GM23338 (cell line): Measurements from ENCODE around the gene ENTPD7. TPM values are rescaled to one million over a fixed set of nuclear protein-coding genes. Genes with fewer than 3 reads are reported as not detected.

Experiments used
- ATAC-seq: fragments of 200-7000 bp; cut with Tn5 transposase; 3 replicates; pipeline ENCODE4 v1.9.1; 2020
- DNase-seq: peaks from one replicate; pipeline ENCODE4 v3.0.0-alpha.2; 2015; ENCODE audit warnings: low spot score
- H2AFZ ChIP-seq: fragments of 200-600 bp; sonication (generic); 2 replicates; pipeline ENCODE4 v1.8.0; 2016; ENCODE audit warnings: antibody characterized with exemption, mild to moderate bottlenecking, moderate library complexity
- H3F3A ChIP-seq: fragments of 200-600 bp; sonication (generic); replicated peaks from 2 replicates; pipeline ENCODE4 v1.8.0; 2017; ENCODE audit warnings: antibody characterized with exemption, mixed run types, low read depth
- H3K27ac ChIP-seq: fragments of 200-600 bp; sonication (generic); 2 replicates; pipeline ENCODE4 v1.6.1; 2016; ENCODE audit warnings: low read depth
- H3K27me3 ChIP-seq: fragments of 200-600 bp; sonication (generic); 2 replicates; pipeline ENCODE4 v1.8.0; 2016; ENCODE audit warnings: mild to moderate bottlenecking, mixed run types, moderate library complexity; ENCODE audit not compliant: insufficient read depth
- H3K36me3 ChIP-seq: fragments of 200-600 bp; sonication (generic); 2 replicates; pipeline ENCODE4 v1.8.0; 2016; ENCODE audit warnings: mild to moderate bottlenecking; ENCODE audit not compliant: insufficient read depth
- H3K4me1 ChIP-seq: fragments of 200-600 bp; sonication (generic); 2 replicates; pipeline ENCODE4 v1.8.0; 2016; ENCODE audit warnings: mild to moderate bottlenecking, moderate library complexity; ENCODE audit not compliant: insufficient read depth
- H3K4me2 ChIP-seq: fragments of 200-600 bp; sonication (generic); 2 replicates; pipeline ENCODE4 v1.7.1; 2017; ENCODE audit warnings: mixed run types
- H3K4me3 ChIP-seq: fragments of 200-600 bp; sonication (generic); 2 replicates; pipeline ENCODE4 v1.6.1; 2016; ENCODE audit warnings: mixed run types
- H3K79me2 ChIP-seq: fragments of 200-600 bp; sonication (generic); replicated peaks from 2 replicates; pipeline ENCODE4 v1.8.0; 2017; ENCODE audit warnings: mild to moderate bottlenecking; ENCODE audit not compliant: insufficient read depth
- H3K9me2 ChIP-seq: fragments of 200-600 bp; sonication (generic); 2 replicates; pipeline ENCODE4 v1.8.0; 2017; ENCODE audit not compliant: insufficient read depth
- H4K20me1 ChIP-seq: fragments of 200-600 bp; sonication (generic); replicated peaks from 2 replicates; pipeline ENCODE4 v1.8.0; 2017; ENCODE audit warnings: mild to moderate bottlenecking; ENCODE audit not compliant: insufficient read depth
- H3K27ac Mint-ChIP-seq: 2 replicates; pipeline ENCODE4 v1.8.0; 2020; ENCODE audit warnings: inconsistent platforms, mild to moderate bottlenecking, moderate library complexity, mixed read lengths
- H3K27me3 Mint-ChIP-seq: 3 replicates; pipeline ENCODE4 v1.8.0; 2022; ENCODE audit warnings: low read depth, mild to moderate bottlenecking, moderate library complexity, mixed read lengths, inconsistent platforms; ENCODE audit not compliant: insufficient read depth, poor library complexity
- H3K36me3 Mint-ChIP-seq: 3 replicates; pipeline ENCODE4 v1.8.0; 2021; ENCODE audit warnings: low read depth, mild to moderate bottlenecking, inconsistent platforms, moderate library complexity, mixed read lengths
- H3K4me1 Mint-ChIP-seq: 3 replicates; pipeline ENCODE4 v1.8.0; 2020; ENCODE audit warnings: mild to moderate bottlenecking, inconsistent platforms, mixed read lengths
- H3K4me3 Mint-ChIP-seq: 3 replicates; pipeline ENCODE4 v1.8.0; 2021; ENCODE audit warnings: moderate library complexity, mild to moderate bottlenecking, inconsistent platforms, mixed read lengths
- H3K9me3 Mint-ChIP-seq: 3 replicates; pipeline ENCODE4 v1.8.0; 2020; ENCODE audit warnings: moderate library complexity, mild to moderate bottlenecking, inconsistent platforms, mixed read lengths
- CREB1 ChIP-seq: fragments of 250-450 bp; sonication (Bioruptor Pico); IDR thresholded peaks from 2 replicates; pipeline ENCODE4 v1.5.0; 2020; ENCODE audit warnings: low read depth, mild to moderate bottlenecking, moderate library complexity
- EZH2phosphoT487 ChIP-seq: fragments of 200-600 bp; sonication (generic); IDR thresholded peaks from one replicate; pipeline ENCODE4 v1.8.1; 2018; ENCODE audit warnings: antibody characterized with exemption; ENCODE audit not compliant: unreplicated experiment
- REST ChIP-seq: IDR thresholded peaks from one replicate; pipeline ENCODE4 v1.6.1; 2018; ENCODE audit warnings: antibody characterized with exemption; ENCODE audit not compliant: unreplicated experiment
- STAT1 ChIP-seq: IDR thresholded peaks from one replicate; pipeline ENCODE4 v1.6.1; 2016; ENCODE audit warnings: antibody characterized with exemption; ENCODE audit not compliant: unreplicated experiment
- ZNF114 ChIP-seq: fragments of 250-450 bp; sonication (Bioruptor Pico); IDR thresholded peaks from 2 replicates; pipeline ENCODE4 v1.5.0; 2020; ENCODE audit warnings: mild to moderate bottlenecking, moderate library complexity
- ZNF331 ChIP-seq: fragments of 250-450 bp; sonication (Bioruptor Pico); IDR thresholded peaks from 2 replicates; pipeline ENCODE4 v1.5.0; 2020; ENCODE audit warnings: low read depth, mild to moderate bottlenecking, moderate library complexity
- ZNF462 ChIP-seq: fragments of 250-450 bp; sonication (Bioruptor Pico); IDR thresholded peaks from 2 replicates; pipeline ENCODE4 v1.5.0; 2020; ENCODE audit warnings: mild to moderate bottlenecking, moderate library complexity
- polyA plus RNA-seq: library from polyadenylated mRNA; unstranded; fragments of >200 nt; fragmentation: Nextera tagmentation; extraction: Ambion mirVana; gene quantifications from 2 replicates; pipeline ENCODE4 v1.2.1, GENCODE V29; 2016
- total RNA-seq: library from RNA; depleted of rRNA; stranded (reverse); fragments of >200 nt; shearing (Covaris generic); gene quantifications from 2 replicates; pipeline ENCODE4 v1.2.3, GENCODE V29; 2014

Gene ENTPD7
- total and polyA plus RNA-seq, 2 experiments from 2014 or later, result 1.7 to 12.6 TPM

GRCh38 chr10:99656199-99657064 is 2.9 kb upstream of the ENTPD7 start (continued):
- TF ChIP-seq ZNF462 (no peak), STAT1 (no peak), ZNF114 (no peak)

- peaks cover 14% of the 10 kb centered on the region for H3K27me3 ChIP-seq
- H3K9me2 ChIP-seq, result no peaks in the 10 kb centered on the region
- H3K4me1 ChIP-seq, result peaks cover 3% of the 10 kb centered on the region; the same call in 1 of the 2 replicates
- Mint-ChIP-seq H3K27ac (no peak overlapping the region), H3K36me3 (no peaks in the 10 kb centered on the region), H3K4me1 (peaks cover 13% of the 10 kb centered on the region), H3K27me3 (peaks cover 11% of the 10 kb centered on the region), H3K4me3 (peak overlapping the region; percentile 85), H3K9me3 (no peaks in the 10 kb centered on the region)
- peak overlapping the region; percentile 93 for H3K4me2 ChIP-seq
- peak overlapping the region; percentile 99 for H2AFZ ChIP-seq
- H3K4me3 ChIP-seq, result peak overlapping the region; percentile 91
- H4K20me1 ChIP-seq, result no peaks in the 10 kb centered on the region
- no peaks in the 10 kb centered on the region for H3K36me3 ChIP-seq
- H3K27ac ChIP-seq, result no peak overlapping the region
- ATAC-seq (peak; percentile 15), DNase-seq (peak; percentile 40)
- H3F3A ChIP-seq, result no peaks in the 10 kb centered on the region
- no peaks in the 10 kb centered on the region for H3K79me2 ChIP-seq
- TF ChIP-seq EZH2phosphoT487, result no peak
- TF ChIP-seq REST, result no peak
- TF ChIP-seq ZNF331, result no peak
- no peak for TF ChIP-seq ZNF114
- no peak for TF ChIP-seq CREB1
Measured at GRCh38 chr10:99658622-99659030, 683 bp upstream of the ENTPD7 start.
